Superior temporal gyrus (tissue), 1 donor: Measurements from ENCODE around the gene SH3D19.
A peak's percentile ranks its signal among the peaks of the same experiment; 100 is the strongest.
"Not testable (repeated sequence)": the region's sequence is repeated elsewhere in the genome, so short reads cannot be mapped to it uniquely, and the experiment has no call there.

Experiments
- DNase-seq: peaks from one replicate; pipeline ENCODE4 v3.0.0-alpha.2; 2016; ENCODE audit errors: extremely low spot score

SH3D19 gene

DNA sequence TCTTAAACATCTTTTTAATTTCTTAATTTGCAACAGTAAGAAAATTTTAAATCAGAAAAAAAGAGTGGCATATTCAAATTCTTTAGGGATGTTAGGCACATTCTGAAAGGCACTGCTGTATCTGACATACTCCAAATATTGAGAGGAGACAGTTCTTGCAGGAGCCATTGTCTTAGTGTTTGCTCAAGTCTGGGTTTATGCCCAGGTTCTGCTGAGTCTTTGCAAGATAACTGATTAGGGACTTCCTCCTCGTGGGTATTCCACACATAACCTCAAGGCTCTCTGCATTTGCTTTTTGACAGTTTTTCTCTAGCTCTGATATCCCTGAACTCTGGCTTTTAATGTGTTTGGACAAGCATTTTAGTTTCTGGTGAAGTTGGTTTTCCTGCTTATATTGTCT, 173.4 kb downstream of the SH3D19 start:
- DNase-seq = no peak

DNA sequence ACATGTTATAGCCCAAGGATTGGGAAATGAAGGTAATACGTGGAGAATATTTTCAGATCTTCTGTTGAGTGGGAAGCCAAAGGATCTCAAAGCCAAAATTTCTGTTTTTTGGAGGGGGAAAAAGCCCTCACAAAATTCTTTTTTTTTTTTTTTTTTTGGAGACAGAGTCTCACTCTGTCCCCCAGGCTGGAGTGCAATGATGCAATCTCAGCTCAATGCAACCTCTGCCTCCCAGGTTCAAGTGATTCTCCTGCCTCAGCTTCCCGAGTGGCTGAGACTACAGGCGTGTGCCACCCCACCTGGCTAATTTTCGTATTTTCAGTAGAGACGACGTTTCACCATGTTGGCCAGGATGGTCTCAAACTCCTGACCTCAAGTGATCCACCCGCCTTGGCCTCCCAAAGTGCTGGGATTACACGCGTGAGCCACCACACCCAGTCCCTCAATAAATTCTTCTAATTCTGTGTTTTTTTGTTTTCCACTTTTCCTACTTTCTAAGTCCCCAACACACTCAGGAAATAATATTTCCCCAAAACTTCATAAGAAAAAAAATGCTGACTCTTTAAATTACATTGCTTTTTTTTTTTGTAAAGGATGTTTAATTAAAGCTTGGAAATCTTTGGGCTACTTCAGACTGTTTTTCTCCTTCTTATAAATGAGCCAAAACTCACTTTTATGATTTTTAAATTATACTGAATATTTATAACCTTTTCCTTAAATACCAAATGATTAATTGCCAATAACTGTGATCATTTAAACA, 174.4 kb downstream of the SH3D19 start:
- no peak for DNase-seq

DNA sequence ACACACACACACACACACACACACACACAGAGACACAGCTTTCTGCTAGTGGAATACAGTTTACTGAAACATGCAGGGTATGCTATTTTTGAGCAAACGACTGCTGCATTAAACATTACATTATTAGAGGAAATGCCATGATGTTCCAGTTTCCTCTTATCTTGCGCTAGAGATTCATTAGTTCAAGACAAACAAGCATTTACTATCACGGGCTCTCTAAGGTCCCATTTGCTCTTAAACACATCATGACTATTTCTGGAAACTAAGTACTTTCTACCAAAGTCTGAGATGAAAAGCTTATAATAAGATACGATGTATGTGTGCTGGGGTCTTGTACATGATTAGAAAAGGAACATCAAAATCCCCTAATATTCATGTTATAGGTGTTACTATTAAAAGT, 177.1 kb downstream of the SH3D19 start:
- no peak for DNase-seq

DNA sequence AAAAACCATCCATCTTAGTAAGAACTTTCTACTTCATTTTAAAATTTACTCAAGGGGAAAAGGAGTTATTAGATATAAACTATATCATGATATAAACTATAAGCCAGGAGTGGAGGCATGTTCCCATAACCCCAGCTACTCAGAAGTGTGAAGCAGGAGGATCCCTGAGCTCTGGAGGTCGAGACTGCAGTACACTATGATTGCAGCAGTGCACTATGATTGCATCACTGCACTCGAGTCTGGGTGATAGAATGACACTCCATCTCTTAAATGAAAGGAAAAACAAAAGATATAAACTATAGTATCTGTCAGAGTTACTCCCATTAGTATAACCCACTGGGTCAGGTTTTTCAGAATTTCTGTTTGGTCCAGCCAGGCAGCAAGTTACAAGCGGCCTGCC, 178.4 kb downstream of the SH3D19 start:
- DNase-seq = no peak

DNA sequence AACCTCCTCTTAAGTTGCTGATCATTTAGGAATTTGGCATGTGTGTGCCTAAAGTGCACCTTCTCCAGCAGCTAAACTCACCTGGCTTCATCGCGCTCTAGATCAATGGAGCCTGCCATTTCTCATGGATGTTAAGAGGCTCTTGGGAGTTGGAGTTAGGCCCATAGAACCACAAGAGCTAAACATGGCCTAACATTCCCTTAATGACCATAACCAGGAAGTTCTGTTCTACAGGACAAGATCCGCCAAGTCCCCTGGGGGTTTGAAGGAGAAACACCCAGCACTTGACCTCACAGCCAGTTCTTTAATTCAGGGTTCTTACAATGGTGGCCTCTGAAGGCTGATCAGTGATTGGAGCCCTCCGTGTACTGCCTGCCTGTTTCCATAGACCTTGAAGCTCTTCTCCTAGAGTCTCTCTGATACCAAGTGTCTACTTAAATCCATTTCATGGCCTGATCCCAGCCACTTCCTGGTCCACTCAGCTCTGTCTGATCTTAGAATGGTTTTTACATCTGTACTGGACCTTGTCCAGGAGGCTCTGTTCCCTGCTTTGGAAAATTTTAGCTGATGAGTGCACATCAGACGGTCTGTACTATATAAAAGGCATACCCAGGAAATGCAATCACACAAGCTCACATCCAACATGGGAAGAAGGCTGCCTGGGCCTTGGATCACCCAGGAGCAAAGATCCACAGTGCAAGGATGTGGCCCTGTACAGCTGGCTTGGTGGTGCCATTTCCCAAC, 180.9 kb downstream of the SH3D19 start:
- DNase-seq = no peak

DNA sequence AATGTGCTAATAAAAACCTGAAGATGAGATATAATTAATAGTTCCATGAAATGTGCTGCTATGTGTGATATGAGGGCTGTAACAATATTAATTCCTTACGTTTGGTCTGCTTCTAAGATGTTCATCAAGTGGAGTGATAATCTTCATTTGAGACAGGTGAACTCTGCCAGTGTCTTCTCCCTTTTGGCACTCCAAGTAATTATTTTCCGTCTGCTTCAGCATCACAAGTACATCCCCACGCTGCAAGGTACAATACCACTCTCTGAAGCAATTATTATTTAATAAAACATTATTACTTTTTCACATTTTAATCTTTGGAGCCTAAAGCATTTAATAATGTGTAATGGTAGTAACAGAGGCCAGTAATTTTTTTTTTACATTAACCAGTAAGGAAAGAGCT, 181.6 kb downstream of the SH3D19 start:
- DNase-seq = no peak

DNA sequence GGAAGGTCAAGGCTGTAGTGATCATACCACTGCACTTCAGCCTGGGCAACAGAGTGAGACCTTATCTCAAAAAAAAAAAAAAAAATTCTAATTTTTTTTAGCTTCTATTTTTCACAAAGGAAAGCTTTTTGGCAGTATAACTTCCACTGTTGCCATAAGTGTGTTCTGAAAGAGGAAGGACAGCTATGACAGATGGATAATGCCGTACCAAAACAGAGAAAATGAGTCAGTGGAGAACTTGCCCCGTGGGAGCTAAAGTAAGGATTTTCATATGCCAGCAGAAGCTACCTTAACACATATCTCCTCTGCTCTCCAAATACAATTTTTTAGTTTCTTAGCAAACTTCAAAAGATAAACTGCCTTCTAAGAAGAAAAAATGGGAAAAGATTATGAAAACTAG, 182.2 kb downstream of the SH3D19 start:
- no peak for DNase-seq

DNA sequence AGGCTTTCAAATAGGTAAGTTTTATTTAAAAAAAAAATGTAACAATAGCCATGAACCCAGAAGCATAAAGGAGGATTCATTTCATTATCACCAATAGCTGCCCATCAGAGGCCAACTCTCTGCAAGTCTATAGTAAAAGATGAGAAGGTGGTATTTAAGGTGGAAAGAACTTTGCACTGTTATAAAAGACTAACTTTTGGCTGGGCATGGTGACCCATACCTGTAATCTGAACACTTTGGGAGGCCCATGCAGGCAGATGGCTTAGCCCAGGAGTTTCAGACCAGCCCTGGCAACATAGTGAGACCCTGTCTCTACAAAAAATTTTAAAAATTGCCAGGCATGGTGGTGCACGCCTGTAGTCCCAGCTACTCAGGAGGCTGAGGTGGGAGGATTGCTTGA, 182.6 kb downstream of the SH3D19 start:
- DNase-seq = no peak

DNA sequence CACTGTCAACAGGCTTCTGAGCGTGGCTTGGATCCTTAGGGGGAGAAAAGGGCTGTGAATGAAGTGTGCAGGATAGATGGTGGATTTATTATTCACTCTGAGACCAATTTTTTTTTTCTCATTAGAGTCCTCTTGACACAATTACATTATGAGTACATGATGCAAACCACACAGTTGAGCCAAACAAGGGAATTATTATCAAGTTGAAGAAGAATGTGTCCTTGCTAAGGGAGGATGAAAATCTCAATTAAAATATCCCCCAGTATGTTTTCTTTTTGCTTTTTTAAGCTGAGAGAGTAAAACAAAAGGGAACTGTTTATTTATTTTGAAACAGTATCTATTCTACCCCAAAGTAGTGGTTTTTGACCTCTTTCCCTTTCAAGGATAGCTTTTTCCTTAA, 185.6 kb downstream of the SH3D19 start:
- no peak for DNase-seq

DNA sequence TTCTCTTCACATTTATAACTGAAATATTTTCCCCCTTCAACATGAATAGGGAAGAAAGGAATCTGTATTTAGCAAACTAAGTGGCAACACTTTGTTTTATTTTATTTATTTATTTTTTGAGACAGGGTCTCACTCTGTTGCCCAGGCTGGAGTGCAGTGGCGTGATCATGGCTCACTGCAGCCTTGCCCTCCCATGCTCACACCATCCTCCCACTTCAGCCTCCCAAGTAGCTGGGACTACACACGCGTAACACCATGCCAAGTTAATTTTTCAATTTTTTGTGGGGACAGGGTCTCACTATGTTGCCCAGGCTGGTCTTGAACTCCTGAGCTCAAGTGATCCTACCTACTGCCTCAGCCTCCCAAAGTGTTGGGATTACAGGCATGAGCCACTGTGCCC, 189.4 kb downstream of the SH3D19 start:
- not testable (repeated sequence) for DNase-seq

DNA sequence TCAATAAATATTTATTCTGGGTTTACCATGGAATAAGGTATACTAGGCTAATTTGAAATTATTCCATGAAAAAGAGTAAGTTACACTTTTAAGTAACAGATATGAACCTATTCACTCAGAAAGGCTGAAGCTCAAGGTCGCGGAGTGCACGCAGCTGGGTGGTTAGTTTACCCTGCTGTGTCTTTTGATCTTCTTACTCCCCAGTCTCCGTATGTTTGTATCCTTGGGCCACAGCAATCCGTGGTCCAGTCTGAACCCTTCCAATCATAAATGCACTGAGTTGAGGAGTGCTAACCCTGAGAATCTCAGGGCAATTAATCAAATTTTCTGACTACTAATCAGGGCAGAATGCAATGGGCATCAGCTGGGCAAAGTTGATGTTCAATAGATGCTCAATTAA, 192.1 kb downstream of the SH3D19 start:
- DNase-seq = no peak

DNA sequence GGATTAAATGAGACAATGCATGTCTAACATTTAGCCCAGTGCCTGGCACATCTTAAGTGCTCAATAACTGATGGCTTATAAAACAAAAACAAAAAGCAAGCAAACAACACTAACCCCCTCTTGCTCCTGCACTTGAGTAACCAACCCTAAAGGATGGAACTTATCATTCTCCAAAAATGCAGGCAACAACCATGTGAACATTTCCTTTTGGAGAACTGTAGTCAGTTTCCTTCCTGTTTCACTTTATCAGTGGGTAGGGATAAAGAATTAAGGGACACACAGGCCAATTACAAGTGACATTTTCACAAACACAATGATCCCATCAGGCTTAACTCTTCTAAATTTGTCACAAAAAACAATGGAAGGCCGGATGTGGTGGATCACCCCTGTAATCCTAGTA, 195.6 kb downstream of the SH3D19 start:
- DNase-seq = no peak

DNA sequence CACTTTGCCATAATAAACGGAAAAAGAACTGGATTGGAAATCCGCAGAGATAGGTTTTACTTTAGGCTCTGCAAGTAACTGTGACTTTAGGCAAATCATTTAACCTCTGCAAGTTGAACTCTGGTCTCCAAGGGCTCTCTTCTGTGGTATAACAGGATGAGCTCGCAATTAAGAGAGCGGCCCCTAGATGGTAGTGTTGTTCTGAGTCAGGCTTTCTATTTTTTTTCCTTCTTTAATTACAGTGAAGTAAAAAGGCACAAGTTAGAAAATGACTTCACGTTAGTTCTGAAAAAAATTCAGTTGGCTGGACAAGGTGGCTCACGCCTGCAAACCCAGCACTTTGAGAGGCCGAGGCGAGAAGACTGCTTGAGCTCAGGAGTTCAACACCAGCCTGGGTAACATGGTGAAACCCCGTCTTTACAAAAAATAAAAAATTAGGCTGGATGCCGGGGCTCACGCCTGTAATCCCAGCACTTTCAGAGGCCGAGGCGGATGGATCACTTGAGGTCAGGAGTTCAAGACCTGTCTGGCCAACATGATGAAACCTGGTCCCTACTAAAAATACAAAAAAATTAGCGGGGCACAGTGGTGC, 207.9 kb downstream of the SH3D19 start:
- peak; percentile 89 for DNase-seq

DNA sequence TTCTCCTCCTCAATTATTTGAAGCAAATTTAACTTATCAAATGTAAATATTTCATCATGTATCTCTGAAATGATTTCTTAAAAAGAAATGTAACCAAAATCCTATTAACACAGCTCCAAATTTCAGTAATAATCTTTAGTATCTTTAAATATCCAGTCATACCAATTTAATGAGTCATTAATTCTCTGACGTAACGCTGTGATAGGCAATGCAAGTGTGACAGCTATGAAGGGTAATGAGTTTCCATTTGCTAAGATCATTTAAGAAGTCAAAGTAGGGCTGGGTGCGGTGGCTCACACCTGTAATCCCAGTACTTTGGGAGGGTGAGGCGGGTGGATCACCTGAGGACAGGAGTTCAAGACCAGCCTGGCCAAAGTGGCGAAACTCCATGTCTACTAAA, 210.4 kb downstream of the SH3D19 start:
- DNase-seq = no peak

DNA sequence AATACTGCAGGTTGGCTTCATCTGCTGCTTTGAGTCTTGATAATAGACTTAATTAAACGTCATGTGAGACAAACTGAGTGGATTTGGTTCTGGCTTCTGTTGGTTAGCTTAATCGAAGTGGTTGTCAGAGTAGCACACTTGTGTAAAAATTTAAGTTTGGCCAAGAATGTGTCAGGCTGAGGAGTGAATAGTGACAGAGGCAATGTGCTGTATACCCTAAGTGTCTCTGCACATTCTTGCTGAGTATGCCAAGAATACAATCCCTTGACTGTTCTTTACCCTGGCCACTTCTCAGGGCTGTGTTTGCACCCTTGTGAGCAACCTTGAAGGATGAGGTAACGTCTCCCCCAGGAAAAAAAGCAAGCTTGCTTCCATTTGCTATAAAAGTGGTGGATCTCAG, 211.1 kb downstream of the SH3D19 start:
- DNase-seq = no peak

DNA sequence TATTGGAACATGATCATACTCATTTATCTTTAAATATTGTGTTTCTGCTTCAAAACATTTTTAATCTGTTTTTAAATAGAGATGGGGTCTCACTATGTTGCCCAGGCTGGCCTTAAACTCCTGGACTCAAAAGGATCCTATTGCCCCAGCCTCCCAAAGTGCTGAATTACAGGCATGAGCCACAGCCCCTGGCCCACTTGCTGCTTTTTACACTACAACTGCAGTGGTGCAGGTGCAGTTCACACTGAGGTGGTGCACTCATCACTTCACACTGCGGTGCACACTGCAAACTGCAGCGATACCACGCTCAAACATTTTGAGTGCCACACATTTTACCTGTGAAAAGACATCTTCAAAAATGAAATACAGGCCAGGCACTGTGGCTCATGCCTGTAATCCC, 215.2 kb downstream of the SH3D19 start:
- DNase-seq = no peak

DNA sequence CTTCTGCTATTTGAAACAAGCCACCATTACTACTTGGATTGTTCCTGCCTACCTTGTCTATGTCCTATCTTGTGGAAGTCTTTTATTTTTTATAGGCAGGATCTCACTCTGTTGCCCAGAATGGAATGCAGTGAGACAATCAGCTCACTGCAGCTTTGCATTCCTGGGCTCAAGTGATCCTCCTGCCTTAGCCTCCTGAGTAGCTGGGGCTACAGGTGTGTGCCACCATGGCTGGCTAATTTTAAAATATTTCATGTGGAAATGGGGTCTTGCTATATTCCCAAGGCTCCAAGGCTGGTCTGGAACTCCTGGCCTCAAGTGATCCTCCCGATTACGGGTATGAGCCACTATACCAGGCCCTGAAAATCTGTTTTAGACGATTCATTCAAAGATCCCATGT, 218.3 kb downstream of the SH3D19 start:
- no peak for DNase-seq

DNA sequence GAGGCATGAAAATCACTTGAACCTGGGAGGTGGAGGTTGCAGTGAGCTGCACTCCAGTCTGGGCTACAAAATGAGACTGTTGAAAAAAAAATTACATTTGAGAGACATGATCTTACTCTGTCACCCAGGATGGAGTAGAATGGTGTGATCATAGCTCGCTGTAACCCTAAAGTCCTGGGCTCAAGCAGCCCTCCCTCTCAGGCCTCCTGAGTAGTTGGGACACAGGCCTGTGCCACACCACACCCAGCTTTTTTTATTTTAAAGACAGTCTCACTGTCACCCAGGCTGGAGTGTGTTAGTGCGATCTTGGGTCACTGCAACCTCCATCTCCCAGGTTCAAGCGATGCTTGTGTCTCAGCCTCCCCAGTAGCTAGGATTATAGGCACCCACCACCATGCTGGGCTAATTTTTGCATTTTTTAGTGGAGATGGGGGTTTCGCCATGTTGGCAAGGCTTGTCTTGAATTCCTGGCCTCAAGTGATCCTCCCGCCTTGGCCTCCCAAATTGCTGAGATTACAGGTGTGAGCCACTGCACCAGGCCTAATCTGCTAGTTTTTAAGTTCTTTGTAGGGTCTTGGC, 219.9 kb downstream of the SH3D19 start:
- no peak for DNase-seq

DNA sequence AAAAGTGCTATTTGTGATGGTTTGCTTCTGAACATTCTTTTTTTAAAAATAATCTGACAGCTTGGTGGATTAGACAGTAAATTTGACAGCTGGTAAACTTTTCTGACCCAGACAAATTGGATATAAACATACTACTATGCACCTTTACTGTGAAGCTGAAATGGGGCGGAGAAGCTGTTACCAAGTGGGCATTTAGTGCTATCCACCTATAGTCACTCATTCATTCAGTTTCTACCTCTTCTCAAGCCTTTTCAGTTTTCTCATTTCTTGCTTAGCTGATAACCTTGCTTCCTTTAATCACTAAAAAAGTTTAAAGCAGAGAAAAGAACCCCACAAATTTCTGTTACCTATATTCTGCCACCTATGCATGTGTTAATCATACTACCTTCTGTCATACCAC, 220.8 kb downstream of the SH3D19 start:
- peak; percentile 8 for DNase-seq

DNA sequence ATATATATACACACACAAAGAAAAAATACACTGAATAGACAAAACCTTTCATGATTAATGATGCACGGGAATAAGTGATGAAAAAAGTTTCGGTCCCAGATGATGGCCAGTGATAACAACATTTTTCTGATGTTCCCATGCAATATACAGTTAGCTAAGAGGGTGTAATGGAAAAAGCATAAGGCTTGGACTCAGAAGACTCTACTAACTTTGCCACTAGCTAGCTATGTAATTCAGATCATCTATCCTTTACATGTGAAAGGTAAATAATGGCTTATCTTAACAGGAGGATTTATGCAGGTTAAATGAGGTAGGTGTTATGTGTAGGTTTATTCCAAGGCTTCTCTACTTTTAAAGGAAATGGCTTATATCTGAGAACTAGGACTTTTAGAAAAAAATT, 221.6 kb downstream of the SH3D19 start:
- DNase-seq = peak; percentile 10

DNA sequence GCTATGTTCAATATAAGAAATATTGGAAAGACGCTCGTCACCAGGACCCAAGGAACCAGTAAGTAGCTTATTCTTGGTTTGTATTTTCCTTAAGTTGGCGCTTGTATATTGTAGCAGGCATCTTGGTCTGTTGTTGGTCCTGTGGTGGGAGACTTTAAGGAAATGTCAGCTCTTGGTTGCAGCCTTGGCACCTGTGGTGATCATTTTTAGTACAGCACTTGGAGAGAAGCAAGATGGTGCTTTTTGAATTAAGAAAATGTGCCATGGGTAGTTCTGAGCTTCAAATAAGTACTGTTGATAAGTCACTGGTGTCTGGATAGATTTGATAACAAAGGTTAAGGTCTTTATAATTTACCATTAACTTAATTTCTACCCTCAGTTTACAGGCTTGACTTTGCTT, 224.9 kb downstream of the SH3D19 start:
- no peak for DNase-seq

DNA sequence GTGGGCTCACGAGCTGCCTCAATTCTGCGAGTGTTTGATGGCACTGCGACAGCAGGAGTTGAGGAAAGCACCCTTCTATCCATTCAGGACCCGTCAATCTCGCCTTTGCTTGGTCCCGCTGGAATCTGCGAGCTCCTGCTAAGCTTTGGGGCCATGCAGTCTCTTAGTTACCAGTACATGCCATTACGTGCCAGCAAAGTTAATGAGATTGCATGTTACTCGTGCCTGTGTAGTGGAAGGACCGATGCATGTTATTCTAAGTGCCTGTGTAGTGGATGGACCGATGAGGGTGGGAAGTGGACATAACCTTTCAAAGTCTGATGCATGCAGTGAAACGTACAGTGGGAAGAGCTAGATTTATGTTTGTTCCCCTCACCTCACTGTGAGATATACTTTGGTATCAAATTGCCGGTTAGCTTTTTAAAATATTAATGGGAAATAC, 225.4 kb downstream of the SH3D19 start:
- peak; percentile 55 for DNase-seq
